DMS 273 (cell line): ENCODE measurements around the gene ADARB2.
"Not testable (repeated sequence)": the region's sequence is repeated elsewhere in the genome, so short reads cannot be mapped to it uniquely, and the experiment has no call there.

Source experiments
- DNase-seq: peaks from one replicate; lab custom pipeline; 2025; ENCODE audit not compliant: unreplicated experiment; lab: John Stamatoyannopoulos, UW

Gene ADARB2

DNA sequence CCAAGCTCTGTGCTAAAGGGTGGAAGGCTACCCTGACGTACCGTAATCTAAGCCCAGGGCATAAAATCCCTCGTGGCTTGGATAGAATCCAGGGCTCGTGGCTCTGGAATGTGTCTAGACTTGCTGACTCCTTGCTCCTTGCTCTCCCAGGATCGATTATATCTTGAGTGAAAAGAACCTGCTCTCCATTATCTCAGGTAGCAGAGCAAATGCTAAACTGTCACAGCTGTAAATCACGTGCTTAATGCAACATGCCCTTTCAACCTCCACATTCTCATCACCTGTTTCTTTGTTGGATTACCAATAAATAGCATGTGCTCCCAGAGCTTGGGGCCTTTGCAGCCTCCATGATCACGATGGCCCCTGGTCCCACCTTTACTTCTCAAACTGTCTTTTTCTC, 323.0 kb downstream of the ADARB2 start:
- not testable (repeated sequence) for DNase-seq

DNA sequence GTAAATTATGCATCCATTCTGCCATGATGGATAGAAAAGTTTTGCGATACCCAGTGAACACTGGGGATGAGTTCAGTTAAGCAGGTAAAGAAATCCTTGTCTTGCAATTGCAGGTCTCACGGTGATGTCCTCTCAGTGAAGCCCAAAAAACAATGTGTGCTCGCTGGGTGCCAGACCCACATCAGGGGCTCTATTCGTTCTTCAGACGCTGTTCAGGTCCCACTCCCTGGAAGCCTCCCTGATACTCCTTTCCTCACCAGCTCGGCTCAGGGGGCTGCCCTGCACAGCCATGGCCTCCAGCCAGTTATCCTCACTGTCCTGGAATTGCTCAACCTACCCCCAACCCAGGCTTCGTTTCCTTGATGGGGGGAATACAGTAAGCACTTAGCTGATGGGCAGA, 323.5 kb downstream of the ADARB2 start:
- DNase-seq, result no peak

DNA sequence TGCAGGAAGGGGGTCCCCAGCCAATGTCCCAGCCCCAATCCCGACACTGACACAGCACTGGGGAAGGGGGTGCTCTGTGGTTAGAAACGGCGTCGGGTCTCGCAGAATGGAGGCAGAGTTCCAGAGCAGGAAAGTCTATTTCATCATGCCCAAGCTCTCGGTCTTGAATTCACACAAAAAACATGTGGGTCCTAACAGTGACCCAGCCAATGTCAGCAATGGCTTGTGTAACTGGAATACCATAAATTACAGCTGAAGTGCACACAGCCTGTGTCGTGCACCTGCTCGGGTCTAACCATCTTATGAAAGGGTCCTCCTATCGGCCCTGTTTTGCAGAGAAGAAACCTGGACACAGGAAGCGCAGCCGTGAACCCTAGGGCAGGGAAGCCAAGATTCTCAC, 324.1 kb downstream of the ADARB2 start:
- DNase-seq, result no peak

DNA sequence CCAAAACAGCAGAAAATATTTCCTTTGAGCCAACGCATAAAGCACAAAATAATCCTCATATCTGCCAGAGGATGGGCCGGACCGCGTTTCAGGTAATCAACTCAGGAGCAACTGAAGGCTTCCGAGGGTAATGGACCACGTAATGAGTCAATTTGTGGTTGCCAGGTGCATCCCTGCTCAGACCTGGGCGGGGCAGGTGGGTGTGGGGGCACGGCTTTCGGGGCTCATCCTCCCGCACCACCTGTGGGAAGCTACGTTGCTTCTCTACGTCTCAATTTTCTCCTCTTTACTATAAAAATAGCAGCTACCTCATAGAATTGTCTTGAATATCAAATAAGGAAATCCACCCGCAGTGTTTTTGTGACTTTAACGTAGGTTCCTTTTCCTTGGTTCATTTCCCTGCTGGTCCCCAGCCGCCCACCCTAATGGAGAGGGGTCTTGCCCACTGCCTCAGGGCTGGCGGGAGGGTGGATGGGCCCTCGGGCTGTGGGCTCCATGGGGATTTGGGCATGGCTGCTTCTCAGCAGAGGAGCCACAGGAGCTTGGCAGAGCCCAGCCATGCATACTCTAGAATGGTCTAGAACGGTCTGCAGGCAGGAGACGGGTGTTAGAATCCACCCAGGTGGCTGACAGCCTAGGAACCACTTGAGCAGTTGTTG, 324.7 kb downstream of the ADARB2 start:
- DNase-seq, result no peak

DNA sequence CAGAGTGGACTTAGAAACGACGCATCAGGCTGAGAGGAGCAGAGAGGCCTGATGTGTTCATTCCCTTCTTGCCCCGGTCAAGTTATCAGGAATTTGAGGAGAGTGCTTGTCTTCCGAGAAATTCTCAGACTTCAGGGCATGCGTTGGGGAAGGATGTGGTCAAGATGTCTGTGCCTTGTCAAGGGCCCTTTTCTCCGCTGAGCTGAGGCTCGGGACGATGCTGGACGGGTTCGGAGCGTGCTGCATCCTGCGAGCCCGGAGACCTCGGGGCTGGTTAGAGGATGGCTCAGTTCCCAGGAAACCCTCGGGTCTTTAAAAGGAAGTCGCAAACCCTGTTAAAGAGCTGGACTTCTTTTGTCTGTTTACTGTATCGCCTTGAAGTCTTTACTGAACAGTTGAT, 325.4 kb downstream of the ADARB2 start:
- DNase-seq, result no peak

DNA sequence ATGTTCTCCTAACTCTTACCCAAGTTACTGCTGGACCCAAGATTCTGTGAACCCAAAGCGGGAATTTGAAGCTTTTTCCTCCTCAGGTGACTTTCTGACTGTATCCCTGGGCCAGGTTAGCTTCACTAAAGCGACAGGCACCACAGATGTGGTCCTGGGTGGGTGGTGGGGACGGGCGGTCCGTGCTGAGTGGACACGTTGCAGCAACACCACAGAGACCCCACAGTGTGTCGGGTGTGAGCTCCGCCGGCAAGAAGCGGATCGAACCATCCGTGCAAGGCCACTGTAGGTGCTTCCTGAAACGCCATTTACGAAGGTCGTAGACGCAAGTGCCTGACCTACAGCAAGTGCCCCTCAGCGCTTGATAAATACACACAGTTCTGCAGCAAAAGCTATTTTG, 325.9 kb downstream of the ADARB2 start:
- no peak for DNase-seq

DNA sequence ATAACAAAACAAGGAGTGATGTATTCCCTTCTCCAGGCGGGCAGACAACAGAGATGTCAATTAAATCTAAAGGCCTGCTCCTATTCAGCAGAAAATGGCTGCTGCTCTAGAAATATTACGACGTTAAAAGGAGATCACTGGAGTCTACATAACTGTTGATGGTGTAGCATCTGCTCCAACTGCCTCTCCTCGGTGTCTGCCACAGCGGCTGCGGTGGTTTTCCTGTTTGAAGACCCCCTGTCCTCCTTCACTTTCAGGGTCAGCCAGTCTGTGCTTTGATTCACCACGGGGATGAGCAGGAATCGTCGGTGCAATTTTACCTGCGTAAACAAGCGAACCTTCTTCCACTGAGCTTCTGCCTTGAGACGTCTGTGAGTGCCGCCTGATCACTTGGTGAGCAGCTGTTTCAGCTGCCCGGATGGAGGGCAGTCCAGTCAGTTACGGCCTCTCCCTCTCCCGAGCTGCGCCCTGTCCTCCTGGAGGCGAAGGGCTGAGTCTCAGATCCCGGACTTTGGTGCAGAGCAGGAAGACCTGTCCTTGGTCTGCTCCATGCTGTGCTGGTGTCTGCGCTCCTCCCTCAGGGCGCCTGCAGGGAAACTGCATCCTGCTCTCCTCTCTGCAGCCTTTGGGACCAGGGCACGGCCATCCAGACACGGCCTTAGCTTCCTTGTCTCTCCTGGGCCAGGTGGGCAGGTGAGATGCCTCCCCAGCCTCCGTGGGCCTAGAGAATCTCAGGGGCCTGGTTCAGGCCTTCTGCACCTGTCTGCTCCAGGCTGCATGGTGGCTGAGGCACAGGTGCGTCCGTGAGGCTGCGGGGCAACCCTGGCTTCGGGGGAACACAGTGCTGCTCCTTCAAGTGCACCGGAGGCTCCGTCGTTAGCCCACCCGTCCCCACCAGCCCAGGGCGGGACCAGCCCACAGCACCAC, 326.6 kb downstream of the ADARB2 start:
- no peak for DNase-seq

DNA sequence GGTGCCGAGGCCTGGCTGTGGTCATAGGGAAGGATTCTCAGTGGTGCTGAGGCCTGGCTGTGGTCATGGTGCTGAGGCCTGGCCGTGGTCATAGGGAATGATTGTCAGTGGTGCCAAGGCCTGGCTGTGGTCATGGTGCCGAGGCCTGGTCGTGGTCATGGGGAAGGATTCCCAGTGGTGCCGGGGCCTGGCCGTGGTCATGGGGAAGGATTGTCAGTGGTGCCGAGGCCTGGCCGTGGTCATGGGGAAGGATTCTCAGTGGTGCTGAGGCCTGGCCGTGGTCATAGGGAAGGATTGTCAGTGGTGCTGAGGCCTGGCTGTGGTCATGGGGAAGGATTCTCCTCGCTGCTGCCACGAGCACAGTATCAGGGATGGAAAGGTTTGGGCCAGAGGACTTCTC, 327.3 kb downstream of the ADARB2 start:
- DNase-seq, result no peak

DNA sequence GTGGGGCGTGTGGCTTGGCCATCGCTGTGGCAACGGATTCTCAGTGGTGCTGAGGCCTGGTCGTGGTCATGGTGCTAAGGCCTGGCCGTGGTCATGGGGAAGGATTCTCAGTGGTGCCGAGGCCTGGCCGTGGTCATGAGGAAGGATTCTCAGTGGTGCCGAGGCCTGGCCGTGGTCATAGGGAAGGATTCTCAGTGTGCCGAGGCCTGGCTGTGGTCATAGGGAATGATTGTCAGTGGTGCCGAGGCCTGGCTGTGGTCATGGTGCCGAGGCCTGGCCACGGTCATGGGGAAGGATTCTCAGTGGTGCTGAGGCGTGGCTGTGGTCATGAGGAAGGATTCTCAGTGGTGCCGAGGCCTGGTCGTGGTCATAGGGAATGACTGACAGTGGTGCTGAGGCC, 327.9 kb downstream of the ADARB2 start:
- no peak for DNase-seq

DNA sequence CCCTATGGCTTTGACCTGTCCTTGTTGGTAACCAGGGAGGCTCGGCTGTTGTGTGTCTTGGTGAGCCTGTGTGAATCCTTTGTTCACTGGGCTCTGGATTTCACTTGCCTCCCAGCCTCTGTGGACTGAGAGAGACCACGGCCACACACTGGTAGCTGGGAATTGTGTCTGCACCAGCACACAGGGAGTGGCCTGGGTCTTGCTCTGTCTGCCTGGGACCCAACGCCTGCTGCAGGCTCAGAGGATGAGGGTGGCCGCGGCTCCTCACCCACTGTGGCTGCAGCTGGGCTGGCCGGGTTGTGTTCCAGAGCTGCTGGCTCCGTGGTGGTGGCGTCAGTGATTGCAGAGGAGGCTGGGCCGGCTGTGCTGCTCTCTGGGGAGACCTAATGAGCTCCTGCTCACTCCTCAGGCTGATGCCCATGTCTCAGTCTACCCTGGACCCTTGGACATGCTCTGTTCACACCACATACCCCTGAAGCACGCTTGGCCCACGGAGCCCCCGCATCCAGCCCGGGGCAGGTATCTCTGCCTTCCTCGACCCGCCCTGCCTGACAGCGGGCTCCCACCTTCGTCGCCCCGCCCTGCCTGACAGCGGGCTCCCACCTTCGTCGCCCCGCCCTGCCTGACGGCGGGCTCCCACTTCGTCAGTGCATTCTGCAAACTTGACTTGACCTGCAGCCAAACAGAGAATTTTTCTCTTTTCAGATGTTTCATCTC, 328.5 kb downstream of the ADARB2 start:
- DNase-seq, result no peak

DNA sequence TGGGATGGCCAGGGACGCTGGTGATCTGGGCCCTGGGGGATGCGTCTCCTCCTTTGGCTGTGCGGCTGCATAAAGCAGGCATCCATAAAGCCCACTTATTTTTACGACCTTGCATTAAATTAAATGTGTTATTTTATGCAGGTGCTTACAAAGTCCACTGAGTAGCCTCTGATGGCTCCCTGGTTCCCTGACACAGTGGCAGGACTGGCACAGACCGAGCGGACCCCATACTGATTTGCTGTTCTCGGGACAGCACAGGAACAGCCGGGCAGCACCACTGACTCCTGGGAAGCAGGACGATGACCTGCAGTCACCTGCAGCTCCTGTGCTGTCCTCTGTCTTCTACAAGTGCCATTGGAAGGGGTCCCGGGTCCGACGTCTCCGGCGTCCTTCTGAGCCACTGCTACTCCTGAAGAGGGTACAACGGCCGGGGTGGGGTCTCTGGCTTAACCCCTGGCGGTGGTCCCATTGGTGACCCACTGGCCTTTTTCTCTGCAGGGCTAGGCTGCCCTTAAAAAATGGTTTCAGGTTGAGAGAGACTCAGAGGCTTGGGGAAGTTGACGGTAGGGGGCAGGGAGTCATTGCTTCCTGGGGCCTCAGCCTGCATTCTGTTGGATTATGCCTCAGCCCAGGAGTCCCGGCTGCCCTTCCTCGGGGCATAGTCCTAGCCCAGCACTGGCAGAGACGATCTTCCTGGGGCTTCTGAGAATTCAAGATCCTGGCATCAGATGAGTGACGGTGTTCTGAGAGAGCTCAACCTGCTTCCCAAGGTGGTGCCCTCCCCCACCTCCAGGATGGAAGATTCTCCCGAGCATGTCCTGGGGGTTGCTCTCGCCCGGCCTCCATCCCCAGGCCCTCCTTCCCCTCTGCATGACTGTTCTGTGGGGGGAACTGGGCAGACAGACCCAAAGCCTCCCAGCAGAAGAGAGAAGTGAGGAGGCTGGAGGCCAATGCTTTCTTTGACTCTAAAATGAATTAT, 330.1 kb downstream of the ADARB2 start:
- DNase-seq, result no peak

DNA sequence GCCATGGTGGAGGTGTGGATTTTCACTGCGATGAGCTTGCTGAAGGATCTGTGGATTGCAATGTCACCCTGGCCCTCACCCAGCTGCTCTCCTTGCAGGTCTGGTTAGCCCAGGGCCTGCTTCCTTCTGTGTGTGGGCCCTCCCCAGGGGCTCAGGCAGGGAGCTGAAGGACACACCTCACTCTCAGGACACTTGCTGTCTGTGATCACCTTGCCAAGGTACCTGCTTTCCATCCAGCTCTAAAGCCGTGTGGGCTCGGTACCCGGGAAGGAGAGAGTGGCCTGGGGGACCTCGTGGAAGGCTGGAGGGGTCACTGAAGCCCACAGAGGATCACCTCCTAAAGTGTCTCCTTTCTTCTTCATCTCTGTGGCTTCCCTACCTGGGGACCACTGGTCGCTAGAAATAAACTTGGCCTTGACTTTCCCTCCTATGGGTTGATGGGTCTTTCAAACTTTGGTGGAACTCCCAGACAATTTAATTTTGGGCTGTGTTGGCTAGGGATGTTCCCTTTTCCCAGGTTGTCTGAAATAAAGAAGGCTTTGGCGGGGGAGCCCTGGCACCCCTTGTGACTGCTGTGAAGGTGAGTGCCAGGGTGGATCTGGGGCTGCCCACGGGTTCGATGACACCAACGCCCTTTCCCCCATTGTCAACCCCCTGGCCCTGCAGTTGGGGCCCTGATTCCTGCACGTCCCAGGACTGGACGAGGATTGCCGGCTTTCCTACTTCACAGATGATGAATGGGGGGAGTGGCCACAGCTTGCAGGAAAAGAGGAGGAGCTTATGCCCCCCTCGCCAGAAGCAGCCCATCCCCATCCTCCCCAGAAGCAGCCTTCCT, 331.0 kb downstream of the ADARB2 start:
- DNase-seq, result no peak

DNA sequence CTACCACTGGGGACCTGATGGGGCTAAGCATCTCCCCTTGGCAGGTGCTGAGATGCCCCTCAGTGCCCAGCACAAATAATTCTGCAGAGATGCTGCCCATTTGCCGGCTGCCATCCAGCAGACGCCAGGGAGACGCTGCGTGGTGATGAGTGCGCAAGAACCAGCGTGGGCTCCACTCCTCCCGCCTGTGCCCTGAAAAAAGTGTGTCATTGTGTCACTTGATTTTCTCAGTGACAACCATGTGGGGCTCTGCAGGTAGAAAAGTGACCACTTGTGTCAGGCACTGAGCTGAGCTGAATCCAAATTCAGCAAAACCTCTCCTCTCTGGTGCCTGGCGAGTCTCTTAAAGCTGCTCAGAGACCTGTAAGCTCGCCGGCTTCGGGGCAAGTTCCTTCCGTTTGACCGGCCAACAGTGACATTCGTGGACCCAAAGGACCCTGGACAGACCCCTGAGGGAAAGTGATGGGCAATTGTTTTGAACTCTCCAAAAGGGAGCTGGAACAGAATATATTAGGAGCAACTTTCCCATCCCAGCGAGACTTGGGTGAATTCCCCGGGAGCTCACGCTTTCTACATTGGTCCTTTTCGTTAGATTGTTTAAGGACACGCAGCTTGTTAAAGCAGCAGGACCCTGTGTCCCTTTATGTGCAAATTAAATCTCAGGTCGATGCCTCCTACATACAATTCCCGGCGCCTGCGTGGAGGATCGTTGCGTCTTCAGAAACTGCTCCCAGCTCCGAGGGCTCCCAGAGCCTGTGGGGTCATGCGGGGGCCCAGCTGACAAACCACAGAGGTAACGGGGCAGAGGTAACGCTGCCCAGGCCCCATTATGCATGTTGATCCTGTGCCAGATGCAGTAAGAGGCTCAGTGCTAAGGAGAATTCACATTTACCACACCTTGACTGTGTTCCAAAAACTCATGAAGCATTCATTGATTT, 332.7 kb downstream of the ADARB2 start:
- DNase-seq, result no peak

DNA sequence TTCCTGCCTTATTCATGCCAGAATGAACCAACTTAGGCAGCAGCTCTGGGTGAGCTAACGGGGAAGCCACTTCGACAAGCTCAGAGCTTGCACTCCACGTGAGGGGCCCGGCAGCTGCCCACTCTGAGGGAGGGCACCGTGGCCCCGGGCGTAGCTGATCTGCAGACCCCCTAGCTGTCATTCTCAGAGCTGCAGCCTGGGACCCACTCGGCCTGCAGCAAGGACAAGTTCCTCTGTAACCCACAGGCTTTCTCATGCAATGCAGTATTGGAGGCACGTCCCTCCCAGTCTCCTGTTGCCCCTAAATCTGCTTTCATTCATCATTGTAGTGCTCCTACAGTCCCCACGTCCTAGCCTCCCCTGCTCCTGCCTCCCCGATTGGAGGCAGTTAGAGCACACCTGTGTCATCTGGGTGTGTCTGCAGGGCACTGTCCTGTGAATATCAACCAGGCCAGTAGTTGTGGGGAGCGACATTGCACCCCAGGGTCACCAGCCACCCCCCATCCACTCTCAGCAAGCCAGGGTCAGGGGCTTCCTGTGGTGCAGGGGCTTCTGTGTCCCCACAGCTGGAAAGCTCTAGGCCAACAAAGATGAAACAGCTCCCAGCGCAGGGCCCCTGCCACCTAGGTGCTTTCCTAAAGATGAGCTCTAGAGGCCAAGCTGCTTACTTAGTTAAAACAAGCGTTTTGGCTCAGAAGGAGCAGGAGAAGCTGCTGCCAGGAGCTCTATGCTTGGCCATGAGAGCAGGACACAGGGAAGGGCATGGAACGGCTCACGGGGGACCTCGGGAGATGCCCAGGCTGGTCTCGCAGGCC, 333.6 kb downstream of the ADARB2 start:
- DNase-seq, result no peak

DNA sequence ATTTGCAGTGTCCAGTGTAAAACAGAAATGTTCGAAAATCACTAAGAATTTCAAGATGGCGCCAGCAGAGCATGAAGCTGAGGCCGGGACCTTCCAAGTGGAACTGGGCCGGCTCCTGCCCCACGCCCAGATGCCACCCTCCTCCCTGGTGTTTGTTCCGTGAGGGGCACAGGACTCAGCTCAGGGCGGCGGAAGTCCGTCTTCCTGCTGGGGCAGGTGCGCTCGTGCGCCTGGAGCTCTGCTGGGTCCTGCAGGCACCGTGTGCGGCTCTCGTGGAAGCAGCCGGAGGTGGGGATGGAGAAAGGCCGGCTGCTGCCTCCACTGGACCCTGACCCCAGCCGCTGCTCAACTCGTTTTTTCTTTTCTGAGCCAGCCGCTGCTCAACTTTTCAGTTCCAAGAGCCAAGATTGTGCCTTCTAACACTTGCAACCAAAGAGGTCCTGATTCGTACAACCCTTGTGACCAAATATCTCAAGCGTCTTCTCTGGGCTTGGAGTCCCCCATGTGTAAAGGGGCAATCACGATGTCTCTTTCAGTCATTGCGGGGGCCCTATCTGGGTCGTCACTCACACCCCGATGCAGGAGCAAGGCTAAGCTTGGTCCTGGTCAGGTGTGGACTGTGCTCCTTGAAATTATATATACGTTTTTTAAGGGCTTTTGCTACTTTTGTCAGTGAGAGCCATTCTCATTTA, 334.4 kb downstream of the ADARB2 start:
- DNase-seq, result no peak

DNA sequence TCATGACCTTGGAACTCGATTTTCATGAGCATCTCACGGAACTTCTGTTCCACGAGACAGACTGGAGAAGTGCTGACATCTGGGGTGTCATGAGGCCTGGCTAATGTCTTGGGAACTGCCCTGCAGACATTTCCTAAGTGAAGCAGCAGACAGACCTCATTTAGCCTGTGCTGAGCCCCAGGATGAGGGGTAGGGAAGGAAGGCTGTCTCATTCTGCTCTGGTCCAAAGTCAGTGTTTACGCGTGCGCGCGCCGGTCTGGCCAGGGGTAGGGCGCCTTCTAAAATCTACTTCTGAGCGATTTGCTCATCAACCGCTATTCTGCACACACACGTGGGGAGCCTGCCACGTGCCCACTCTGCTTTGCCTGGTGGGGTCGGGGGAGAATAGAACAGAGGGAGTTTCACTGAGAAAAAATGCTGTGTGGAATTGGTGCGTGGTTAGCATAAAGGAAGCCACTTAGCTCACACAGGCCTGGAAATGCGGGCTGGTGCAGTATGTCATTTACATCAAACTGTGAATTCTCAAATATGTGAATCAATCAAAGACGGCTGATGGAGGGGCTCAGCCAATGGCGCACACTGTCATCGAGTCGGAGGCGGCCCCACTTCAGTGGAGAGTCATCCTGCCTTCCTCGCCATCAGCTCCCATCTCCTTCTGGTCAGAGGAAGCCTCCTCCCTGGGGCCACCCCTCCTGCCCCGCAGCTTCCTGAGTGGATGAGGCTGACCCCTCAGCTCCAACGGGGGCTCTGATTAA, 335.1 kb downstream of the ADARB2 start:
- no peak for DNase-seq
